ENCODE results near the gene GRM7. TPM values are rescaled to one million over a fixed set of nuclear protein-coding genes. Genes with fewer than 3 reads are reported as not detected.

GRM7 gene
- total RNA-seq, 1 donor from 2014 or later, result not detected

DNA sequence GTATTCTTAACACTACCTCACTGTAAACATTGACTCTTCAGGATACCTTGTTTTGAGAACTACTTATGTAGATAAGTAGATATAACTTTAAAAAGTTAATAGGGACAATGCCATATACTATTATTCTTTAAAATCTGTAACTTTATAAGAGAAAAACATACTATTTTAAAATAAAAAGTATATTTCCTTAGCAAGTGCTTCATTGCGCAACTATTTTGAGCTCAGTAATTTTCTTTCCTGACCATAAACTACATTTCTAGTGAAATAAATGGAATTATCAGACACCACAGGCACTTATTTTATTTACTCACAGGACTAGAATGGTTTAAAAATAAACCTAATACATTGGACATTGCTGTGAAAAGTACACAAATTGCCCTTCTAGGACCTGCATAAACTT is 876.3 kb downstream of the GRM7 start:
- no peak for FAIRE-seq
- H3K27me3 ChIP-seq (ENCODE audit: control insufficient read depth, insufficient read depth, low read length), result no peaks in the 10 kb centered on the region
- DNase-seq (ENCODE audit: low read depth), result no peak
- H3K4me3 ChIP-seq (ENCODE audit: low read depth, low read length), result no peak overlapping the region
- H3K36me3 ChIP-seq (ENCODE audit: control insufficient read depth, insufficient read depth, low read length), result no peaks in the 10 kb centered on the region
- TF ChIP-seq, protein P1, sequence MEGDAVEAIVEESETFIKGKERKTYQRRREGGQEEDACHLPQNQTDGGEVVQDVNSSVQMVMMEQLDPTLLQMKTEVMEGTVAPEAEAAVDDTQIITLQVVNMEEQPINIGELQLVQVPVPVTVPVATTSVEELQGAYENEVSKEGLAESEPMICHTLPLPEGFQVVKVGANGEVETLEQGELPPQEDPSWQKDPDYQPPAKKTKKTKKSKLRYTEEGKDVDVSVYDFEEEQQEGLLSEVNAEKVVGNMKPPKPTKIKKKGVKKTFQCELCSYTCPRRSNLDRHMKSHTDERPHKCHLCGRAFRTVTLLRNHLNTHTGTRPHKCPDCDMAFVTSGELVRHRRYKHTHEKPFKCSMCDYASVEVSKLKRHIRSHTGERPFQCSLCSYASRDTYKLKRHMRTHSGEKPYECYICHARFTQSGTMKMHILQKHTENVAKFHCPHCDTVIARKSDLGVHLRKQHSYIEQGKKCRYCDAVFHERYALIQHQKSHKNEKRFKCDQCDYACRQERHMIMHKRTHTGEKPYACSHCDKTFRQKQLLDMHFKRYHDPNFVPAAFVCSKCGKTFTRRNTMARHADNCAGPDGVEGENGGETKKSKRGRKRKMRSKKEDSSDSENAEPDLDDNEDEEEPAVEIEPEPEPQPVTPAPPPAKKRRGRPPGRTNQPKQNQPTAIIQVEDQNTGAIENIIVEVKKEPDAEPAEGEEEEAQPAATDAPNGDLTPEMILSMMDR (IDR thresholded peaks at IDR 0.05; ENCODE audit: insufficient read depth, low read length, severe bottlenecking), result no peak

DNA sequence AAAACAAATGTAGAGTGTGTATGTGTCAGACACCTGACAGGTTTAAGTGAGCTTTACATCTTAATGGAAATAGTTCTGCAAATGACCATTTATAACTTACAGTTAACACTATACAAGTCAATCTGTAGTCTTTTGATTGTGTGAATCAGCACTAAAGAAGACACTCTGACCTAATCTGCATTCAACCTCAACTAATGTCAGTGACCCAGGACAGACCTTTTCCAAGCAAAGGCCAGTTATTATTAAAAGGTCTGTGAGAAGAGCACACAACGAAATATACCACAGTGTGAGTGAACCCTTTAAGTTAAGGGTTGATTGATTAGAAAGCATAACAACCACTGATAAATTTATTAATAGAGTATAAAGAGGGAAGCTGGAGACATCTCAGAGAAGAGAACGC is 878.8 kb downstream of the GRM7 start:
- TF ChIP-seq, protein P1 (IDR thresholded peaks at IDR 0.05; ENCODE audit: insufficient read depth, low read length, severe bottlenecking), result no peak
- H3K36me3 ChIP-seq (ENCODE audit: control insufficient read depth, insufficient read depth, low read length), result no peaks in the 10 kb centered on the region
- no peaks in the 10 kb centered on the region for H3K27me3 ChIP-seq (ENCODE audit: control insufficient read depth, insufficient read depth, low read length)
- H3K4me3 ChIP-seq (ENCODE audit: low read depth, low read length), result no peak overlapping the region
- FAIRE-seq (no peak), DNase-seq (ENCODE audit: low read depth) (no peak)

DNA sequence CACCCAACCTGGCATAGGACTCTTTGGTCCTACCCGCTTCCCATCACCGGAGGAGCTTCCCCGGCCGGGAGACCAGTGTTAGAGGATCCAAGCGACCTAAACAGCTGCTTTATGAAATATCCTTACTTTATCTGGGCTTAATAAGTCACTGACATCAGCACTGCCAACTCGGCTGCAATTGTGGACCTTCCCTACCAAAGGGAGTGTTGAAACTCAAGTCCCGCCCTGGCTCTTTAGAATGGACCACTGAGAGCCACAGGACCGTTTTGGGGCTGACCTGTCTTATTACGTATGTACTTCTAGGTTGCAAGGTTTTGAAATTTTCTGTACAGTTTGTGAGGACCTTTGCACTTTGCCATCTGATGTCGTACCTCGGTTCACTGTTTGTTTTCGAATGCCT is 879.5 kb downstream of the GRM7 start:
- no peak for DNase-seq (ENCODE audit: low read depth)
- FAIRE-seq, result no peak
- Histone ChIP-seq H3K4me3 (ENCODE audit: low read depth, low read length) (no peak overlapping the region), H3K27me3 (ENCODE audit: control insufficient read depth, insufficient read depth, low read length) (no peaks in the 10 kb centered on the region), H3K36me3 (ENCODE audit: control insufficient read depth, insufficient read depth, low read length) (no peaks in the 10 kb centered on the region)
- TF ChIP-seq, protein P1 (IDR thresholded peaks at IDR 0.05; ENCODE audit: insufficient read depth, low read length, severe bottlenecking), result no peak

DNA sequence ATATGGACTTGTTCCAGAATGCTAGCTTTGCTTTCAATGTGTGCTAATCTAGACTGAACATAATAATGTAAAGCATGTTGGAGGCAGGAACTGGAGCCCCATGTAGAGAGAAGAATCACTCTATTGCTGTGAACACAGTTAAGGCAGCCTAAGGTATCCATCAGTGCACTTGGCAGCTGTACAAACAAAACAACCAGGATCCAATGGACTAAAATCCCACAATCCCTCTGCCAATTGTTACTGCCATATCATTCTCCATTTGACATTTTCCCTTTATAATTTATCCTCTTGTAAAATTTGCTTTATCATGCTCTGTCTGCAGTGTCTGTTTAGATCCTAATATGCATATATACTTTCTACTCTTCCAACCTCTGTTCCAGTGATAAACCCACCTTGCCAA is 883.9 kb downstream of the GRM7 start:
- FAIRE-seq, result no peak
- TF ChIP-seq, protein P1 (IDR thresholded peaks at IDR 0.05; ENCODE audit: insufficient read depth, low read length, severe bottlenecking), result no peak
- H3K4me3 ChIP-seq (ENCODE audit: low read depth, low read length), result no peak overlapping the region

DNA sequence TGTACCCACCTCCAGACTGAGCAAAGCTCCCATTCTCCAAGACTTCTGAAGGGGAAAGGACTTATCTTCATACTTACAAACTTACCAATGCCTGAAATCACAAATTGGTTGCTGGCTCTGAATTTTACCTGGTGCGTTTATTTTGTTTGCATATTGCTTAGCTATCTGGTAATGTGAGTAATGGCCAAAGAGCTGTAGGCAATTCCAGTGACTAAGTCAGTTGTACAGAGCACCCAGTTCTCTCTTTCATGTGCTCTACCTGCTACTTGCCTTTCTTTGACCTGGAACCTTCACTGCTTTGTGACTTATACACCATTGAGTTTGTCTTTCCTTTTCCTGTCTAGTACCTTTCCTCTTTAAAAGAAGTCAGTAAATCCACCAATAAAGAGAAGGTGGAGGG is 884.8 kb downstream of the GRM7 start:
- DNase-seq (ENCODE audit: low read depth) (peak; percentile 80), FAIRE-seq (no peak)
- no peaks in the 10 kb centered on the region for H3K36me3 ChIP-seq (ENCODE audit: control insufficient read depth, insufficient read depth, low read length)
- H3K4me3 ChIP-seq (ENCODE audit: low read depth, low read length), result no peak overlapping the region
- no peaks in the 10 kb centered on the region for H3K27me3 ChIP-seq (ENCODE audit: control insufficient read depth, insufficient read depth, low read length)
- TF ChIP-seq, protein P1 (IDR thresholded peaks at IDR 0.05; ENCODE audit: insufficient read depth, low read length, severe bottlenecking), result no peak

More for the DNA sequence above, 883.9 kb downstream of the GRM7 start:
- DNase-seq (ENCODE audit: low read depth), result no peak
- H3K36me3 ChIP-seq (ENCODE audit: control insufficient read depth, insufficient read depth, low read length), result no peaks in the 10 kb centered on the region
- H3K27me3 ChIP-seq (ENCODE audit: control insufficient read depth, insufficient read depth, low read length), result no peaks in the 10 kb centered on the region

DNA sequence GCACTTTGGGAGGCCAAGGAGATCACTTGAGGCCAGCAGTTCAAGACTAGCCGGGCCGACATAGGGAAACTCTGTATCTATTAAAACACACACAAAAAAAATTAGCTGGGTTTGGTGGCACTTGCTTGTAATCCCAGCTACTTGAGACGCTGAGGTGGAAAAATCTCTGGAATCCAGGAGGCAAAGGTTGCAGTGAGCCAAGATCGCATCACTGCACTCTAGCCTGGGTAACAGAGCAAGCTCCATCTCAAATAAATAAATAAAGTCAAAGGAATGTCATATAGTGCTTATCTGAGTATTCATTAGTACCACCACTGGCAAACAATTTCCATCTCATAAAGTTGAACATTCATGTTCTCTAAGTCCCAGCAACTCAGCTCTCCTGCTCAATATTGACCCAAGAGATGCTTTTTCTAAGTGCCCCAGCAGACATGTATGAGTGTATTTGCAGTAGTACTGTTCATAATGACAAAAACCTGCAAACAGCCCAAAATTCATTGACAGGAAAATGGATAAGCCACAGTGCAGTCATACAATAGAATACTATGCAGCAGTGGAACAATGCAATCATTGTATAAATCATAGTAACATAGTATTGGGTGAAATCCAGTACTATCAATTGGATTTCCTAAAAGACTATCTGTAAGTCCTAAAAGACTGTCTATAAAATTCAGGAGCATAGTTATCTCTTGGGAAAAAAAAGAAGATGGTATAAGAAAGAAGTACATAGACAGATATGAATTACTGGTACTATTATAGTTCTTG is 889.2 kb downstream of the GRM7 start:
- H3K27me3 ChIP-seq (ENCODE audit: control insufficient read depth, insufficient read depth, low read length), result no peaks in the 10 kb centered on the region
- TF ChIP-seq, protein P1 (IDR thresholded peaks at IDR 0.05; ENCODE audit: insufficient read depth, low read length, severe bottlenecking), result no peak
- H3K36me3 ChIP-seq (ENCODE audit: control insufficient read depth, insufficient read depth, low read length), result no peaks in the 10 kb centered on the region
- DNase-seq (ENCODE audit: low read depth), result no peak
- H3K4me3 ChIP-seq (ENCODE audit: low read depth, low read length), result no peak overlapping the region
- no peak for FAIRE-seq

Measured in bronchial epithelial cell (primary cell).